Naive thymus-derived CD8-positive, alpha-beta T cell (primary cell): ENCODE data around the gene ANKRD40CL. TPM values are rescaled to one million over a fixed set of nuclear protein-coding genes. Genes with fewer than 3 reads are reported as not detected.

Source experiments
- ATAC-seq, 2 donors: fragments of 150-1000 bp; cut with Tn5 transposase in 1 of 2; sonication (Bioruptor Pico), chemical (Tn5 transposase) in 1 of 2; 1 replicate in 1 of 2; 2 replicates in 1 of 2; pipeline ENCODE4 v1.10.0; 2021; ENCODE audit warnings: mild to moderate bottlenecking in 2 of 2, moderate library complexity in 2 of 2
- POLR2A ChIA-PET: fragments of 350-600 bp; sonication (Branson Sonifier 250); formaldehyde crosslinking; loops from one replicate; lab custom pipeline; 2021; ENCODE audit warnings: antibody characterized with exemption; lab: Charles Lee
- DNase-seq, 10 donors: peaks; one replicate each; pipeline versions ENCODE4 v3.0.0 to v3.0.0-alpha.2; 2020 to 2022
- H3K27ac Mint-ChIP-seq, 10 donors: one replicate each; pipeline ENCODE4 v1.8.0; 2020 to 2022; ENCODE audit warnings: mild to moderate bottlenecking in 10 of 10, mixed read lengths in 10 of 10, moderate library complexity in 4 of 10, inconsistent platforms in 1 of 10
- H3K27me3 Mint-ChIP-seq, 5 donors: one replicate each; pipeline ENCODE4 v1.8.0; 2021 to 2022; ENCODE audit warnings: mixed read lengths in 5 of 5
- H3K36me3 Mint-ChIP-seq, 3 donors: one replicate each; pipeline ENCODE4 v1.8.0; 2020 to 2022; ENCODE audit warnings: mixed read lengths in 3 of 3, mild to moderate bottlenecking in 2 of 3, inconsistent platforms in 1 of 3
- H3K4me1 Mint-ChIP-seq, 4 donors: one replicate each; pipeline ENCODE4 v1.8.0; 2021 to 2022; ENCODE audit warnings: mixed read lengths in 4 of 4
- H3K4me3 Mint-ChIP-seq, 10 donors: one replicate each; pipeline ENCODE4 v1.8.0; 2020 to 2022; ENCODE audit warnings: mild to moderate bottlenecking in 10 of 10, mixed read lengths in 10 of 10, moderate library complexity in 6 of 10, inconsistent platforms in 1 of 10
- H3K9me3 Mint-ChIP-seq, 9 donors: one replicate each; pipeline ENCODE4 v1.8.0; 2020 to 2022; ENCODE audit warnings: mixed read lengths in 9 of 9, mild to moderate bottlenecking in 3 of 9, inconsistent platforms in 1 of 9, moderate library complexity in 1 of 9
- polyA plus RNA-seq, 3 donors: library from polyadenylated mRNA; unstranded; fragments of 300-500 nt; fragmentation: Illumina TruSeq; gene quantifications; one replicate each; pipeline ENCODE4 v1.2.3, GENCODE V29; 2021
- total RNA-seq, 8 experiments: library from RNA in 2 of 8; stranded (reverse) in 2 of 8; gene quantifications; one replicate each; pipeline ENCODE4 v1.2.3 and lab custom pipeline; 2021 to 2026

ANKRD40CL gene
- total and polyA plus RNA-seq, 5 experiments from 2014 or later, result not detected

DNA sequence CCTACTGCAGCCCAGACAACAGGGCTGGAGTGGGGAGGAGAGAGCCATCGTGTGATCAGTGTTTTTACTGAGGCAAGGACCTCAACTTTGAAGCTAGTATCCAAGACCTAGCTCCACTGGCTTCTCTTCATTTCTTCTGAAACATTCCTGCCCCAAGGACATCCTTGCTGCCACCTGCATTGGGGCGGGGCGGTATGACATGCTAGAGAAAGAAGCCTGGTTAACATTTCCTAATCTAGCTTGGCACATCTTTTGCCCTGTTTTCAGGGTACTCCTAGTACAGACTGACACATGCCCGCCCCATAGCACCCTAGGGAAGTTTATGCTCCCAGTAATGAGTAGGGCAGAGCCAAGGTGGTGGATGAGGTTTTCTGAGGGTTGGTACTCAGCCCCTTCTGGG is 17.8 kb upstream of the ANKRD40CL start:
- Mint-ChIP-seq H3K27ac (no peak overlapping the region), H3K9me3 (no peaks in the 10 kb centered on the region), H3K4me1 (peaks cover 8 to 18% (median 16%) of the 10 kb centered on the region in 4 donors), H3K27me3 (peaks cover 0 to 5% (median 3%) of the 10 kb centered on the region in 5 donors), H3K4me3 (no peak overlapping the region), H3K36me3 (no peaks in the 10 kb centered on the region)
- DNase-seq (peak in 1 of 10 donors; percentile 15), ATAC-seq (no peak)
- POLR2A ChIA-PET, result interaction anchor here (0.5 kb wide), 1 partner anchor 11 kb away, joined by 3 read pairs; no protein-coding TSS in a partner anchor

DNA sequence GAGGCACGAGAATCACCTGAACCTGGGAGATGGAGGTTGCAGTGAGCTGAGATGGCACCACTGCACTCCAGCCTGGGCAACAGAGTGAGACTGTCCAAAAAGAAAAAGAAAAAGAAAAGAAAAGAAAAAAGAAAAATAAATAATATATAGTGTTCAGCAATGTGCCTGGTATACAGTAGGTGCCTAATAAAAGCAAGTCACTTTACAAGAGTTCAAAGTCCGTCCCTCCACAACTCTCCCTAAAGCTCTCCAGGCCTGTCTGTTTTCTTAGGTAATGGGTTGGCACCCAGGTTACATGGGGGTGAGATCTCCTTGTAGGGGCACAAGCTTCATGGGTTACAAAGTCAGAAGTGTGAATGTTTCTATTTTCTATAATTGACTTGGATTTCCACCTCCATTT is 16.6 kb upstream of the ANKRD40CL start:
- no peak for DNase-seq
- no peak overlapping the region for H3K27ac Mint-ChIP-seq
- POLR2A ChIA-PET, result interaction anchor here (0.6 kb wide), 1 partner anchor 85 kb away, joined by 4 read pairs; no protein-coding TSS in a partner anchor

DNA sequence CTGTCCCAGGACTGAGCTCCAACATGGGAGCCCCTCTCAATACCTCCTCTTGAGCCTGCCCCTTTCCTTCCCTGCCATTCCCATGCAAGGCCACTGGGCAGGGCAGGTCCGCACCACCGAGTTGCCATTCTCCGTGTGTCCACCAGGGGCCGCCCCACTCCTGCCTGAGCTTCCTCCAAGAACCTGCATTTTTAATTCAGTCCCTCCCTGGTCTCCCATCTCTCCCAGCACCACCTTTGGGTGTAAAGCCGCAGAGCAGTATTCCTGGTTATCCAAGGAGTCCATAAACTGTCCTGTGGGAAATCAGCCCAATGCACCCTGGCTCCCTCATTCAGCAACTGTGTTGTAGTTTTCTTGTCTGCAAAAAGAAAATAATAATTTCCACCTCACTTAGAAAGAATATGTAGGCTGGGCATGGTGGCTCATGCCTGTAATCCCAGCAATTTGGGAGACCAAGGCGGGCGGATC is 15.9 kb upstream of the ANKRD40CL start:
- POLR2A ChIA-PET, result interaction anchor here (0.5 to 1.5 kb wide), 3 partner anchors 165 to 339 kb away, joined by 3 to 6 read pairs (median 3); no protein-coding TSS in a partner anchor
- Mint-ChIP-seq H3K4me1 (peaks cover 11 to 34% (median 26%) of the 10 kb centered on the region in 4 donors), H3K9me3 (no peaks in the 10 kb centered on the region), H3K36me3 (no peaks in the 10 kb centered on the region), H3K4me3 (peak overlapping the region in 5 of 10 donors; percentile 22 to 65 (median 49)), H3K27ac (peak overlapping the region in 3 of 10 donors; percentile 2 to 49 (median 21)), H3K27me3 (peaks cover 0 to 5% (median 3%) of the 10 kb centered on the region in 5 donors)
- ATAC-seq, result peak; percentile 63 to 74
- DNase-seq, result peak; percentile 61 to 85 (median 75)

More for the DNA sequence above, 16.6 kb upstream of the ANKRD40CL start:
- no peak overlapping the region for H3K4me3 Mint-ChIP-seq
- no peaks in the 10 kb centered on the region for H3K9me3 Mint-ChIP-seq
- peaks cover 11 to 30% (median 26%) of the 10 kb centered on the region in 4 donors for H3K4me1 Mint-ChIP-seq
- H3K36me3 Mint-ChIP-seq, result no peaks in the 10 kb centered on the region
- ATAC-seq, result no peak
- peaks cover 0 to 5% (median 3%) of the 10 kb centered on the region in 5 donors for H3K27me3 Mint-ChIP-seq

DNA sequence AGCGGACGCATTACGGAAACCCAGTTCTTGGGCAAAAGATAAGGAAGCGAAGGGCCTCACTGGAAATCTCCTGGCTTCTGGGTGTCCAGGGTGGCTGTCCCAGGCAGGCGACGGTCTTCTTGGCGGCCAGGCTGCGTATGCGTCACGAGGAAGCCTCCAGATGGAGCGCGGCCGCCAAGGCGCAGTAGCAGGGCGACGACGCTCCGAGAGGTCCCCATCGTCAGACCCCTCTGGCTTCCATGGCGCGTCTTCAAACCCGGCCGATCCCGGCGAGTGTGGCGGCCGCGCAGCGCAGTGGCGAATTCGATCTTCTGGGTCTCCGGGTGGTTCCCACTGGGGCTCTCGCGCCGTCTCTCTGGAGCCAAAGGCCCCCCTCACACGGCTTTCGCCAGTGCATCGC is 13.8 kb upstream of the ANKRD40CL start:
- no peak for ATAC-seq
- POLR2A ChIA-PET, result no interaction called here
- Mint-ChIP-seq H3K36me3 (no peaks in the 10 kb centered on the region), H3K4me1 (peaks cover 6 to 34% (median 26%) of the 10 kb centered on the region in 4 donors), H3K27me3 (peaks cover 0 to 5% (median 2%) of the 10 kb centered on the region in 5 donors), H3K27ac (peak overlapping the region in 3 of 10 donors; percentile 38 to 53 (median 43)), H3K9me3 (no peaks in the 10 kb centered on the region), H3K4me3 (peak overlapping the region; percentile 57 to 83 (median 70))
- DNase-seq, result peak in 1 of 10 donors; percentile 7

DNA sequence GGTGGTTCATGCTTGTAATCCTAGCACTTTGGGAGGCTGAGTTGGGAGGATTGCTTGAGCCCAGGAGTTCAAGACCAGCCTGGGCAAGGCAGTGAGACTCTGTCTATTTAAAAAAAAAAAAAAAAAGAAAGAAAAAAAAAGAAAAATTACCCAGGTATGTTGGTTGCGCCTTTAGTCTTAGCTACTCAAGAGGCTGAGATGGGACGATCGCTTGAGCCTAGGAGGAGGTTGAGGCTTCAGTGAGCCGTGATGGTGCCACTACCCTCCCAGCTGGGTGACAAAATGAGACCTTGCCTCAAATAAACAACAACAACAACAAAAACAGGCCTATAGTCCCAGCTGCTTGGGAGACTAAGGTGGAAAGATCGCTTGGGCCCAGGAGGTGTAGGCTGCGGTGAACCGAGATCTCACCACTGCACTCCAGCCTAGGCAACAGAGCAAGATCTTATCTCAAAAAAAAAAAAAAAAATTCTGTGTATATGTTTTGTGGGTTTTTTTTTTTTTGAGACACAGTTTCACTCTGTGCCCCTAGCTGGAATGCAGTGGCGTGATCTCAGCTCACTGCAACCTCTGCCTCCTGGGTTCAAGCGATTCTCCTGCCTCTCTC is 12.5 kb upstream of the ANKRD40CL start:
- H3K4me3 Mint-ChIP-seq, result peak overlapping the region; percentile 31 to 81 (median 71)
- H3K36me3 Mint-ChIP-seq, result no peaks in the 10 kb centered on the region
- peaks cover 0 to 5% (median 2%) of the 10 kb centered on the region in 5 donors for H3K27me3 Mint-ChIP-seq
- H3K9me3 Mint-ChIP-seq, result no peaks in the 10 kb centered on the region
- ATAC-seq (peak; percentile 84), DNase-seq (peak in 9 of 10 donors; percentile 21 to 72 (median 56))
- POLR2A ChIA-PET, result interaction anchor here (0.6 to 1.8 kb wide), 5 partner anchors 12 to 169 kb away, joined by 3 to 5 read pairs (median 4); partner anchors contain the start of genes ANKRD40 and ANKRD40CL
- peak overlapping the region in 9 of 10 donors; percentile 47 to 84 (median 65) for H3K27ac Mint-ChIP-seq
- peaks cover 6 to 34% (median 26%) of the 10 kb centered on the region in 4 donors for H3K4me1 Mint-ChIP-seq

DNA sequence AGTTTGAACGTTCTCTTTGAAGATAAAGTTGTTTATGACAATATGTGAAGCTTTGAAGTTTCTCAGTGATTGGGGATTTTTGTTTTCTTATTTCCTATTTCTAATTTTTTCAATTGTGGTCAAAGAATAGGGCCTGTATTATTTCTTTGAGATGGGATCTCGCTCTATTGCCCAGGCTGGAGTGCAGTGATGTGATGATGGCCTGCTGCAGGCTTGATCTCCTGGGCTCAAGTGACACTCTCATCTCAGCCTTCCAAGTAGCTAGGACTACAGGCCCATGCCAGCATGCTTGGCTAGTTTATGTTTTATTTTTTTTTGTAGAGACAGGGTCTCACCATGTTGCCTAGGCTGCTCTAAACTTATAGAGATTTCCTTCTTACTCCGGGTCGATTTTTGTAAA is 11.7 kb upstream of the ANKRD40CL start:
- ATAC-seq (no peak), DNase-seq (no peak)
- peaks cover 6 to 34% (median 26%) of the 10 kb centered on the region in 4 donors for H3K4me1 Mint-ChIP-seq
- no peaks in the 10 kb centered on the region for H3K9me3 Mint-ChIP-seq
- H3K36me3 Mint-ChIP-seq, result no peaks in the 10 kb centered on the region
- H3K27ac Mint-ChIP-seq, result no peak overlapping the region
- POLR2A ChIA-PET, result interaction anchor here (1.8 kb wide), 1 partner anchor 18 kb away, joined by 5 read pairs; no protein-coding TSS in a partner anchor
- H3K4me3 Mint-ChIP-seq, result peak overlapping the region in 1 of 10 donors; percentile 66
- H3K27me3 Mint-ChIP-seq, result peaks cover 0 to 5% (median 2%) of the 10 kb centered on the region in 5 donors

DNA sequence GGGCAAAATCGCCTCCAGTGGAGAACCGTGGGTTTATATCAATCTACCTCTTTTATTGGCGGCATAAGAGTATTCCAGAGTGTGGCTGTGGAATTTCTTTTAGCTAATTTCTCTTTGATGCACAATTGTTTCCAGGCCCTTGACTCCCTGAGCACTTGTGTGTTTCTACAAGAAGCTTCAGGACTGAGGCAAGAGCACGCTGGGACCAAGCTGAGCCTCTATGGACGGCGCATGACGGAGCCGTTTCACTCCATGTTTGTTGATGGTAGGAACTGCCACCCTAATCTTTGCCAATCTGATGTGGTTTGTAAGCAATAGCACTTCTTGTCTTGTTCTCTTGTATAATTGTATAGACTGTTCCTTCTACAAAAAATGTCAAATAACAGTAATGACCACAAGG is 11.2 kb upstream of the ANKRD40CL start:
- POLR2A ChIA-PET, result interaction anchor here (0.7 to 1.8 kb wide), 2 partner anchors 16 to 17 kb away, joined by 3 to 5 read pairs; no protein-coding TSS in a partner anchor
- no peak overlapping the region for H3K27ac Mint-ChIP-seq

DNA sequence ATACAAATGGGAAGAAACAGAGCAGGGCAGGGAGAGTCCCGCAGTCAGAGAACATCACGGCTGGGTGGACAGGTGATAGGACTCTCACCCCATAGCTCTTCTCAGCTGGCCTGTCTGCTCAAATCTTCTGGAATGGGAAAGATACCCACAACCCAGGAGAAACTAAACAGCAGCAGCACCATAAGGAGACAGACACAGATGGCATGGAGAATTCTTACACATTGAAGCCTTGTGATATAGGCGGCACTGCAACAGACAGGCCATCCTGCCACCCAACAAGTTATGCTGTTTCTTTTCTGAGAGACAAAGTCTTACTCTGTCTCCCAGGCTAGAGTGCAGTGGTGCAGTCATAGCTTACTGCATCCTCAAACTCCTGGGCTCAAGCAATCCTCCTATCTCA is 8.6 kb upstream of the ANKRD40CL start:
- DNase-seq (no peak), ATAC-seq (no peak)
- H3K36me3 Mint-ChIP-seq, result no peaks in the 10 kb centered on the region
- no peak overlapping the region for H3K27ac Mint-ChIP-seq
- H3K4me3 Mint-ChIP-seq, result no peak overlapping the region
- POLR2A ChIA-PET, result no interaction called here
- H3K9me3 Mint-ChIP-seq, result no peaks in the 10 kb centered on the region
- H3K4me1 Mint-ChIP-seq, result peaks cover 7 to 27% (median 17%) of the 10 kb centered on the region in 4 donors
- peaks cover 0 to 1% (median 0%) of the 10 kb centered on the region in 5 donors for H3K27me3 Mint-ChIP-seq

More for the DNA sequence above, 11.2 kb upstream of the ANKRD40CL start:
- Mint-ChIP-seq H3K4me1 (peaks cover 6 to 34% (median 26%) of the 10 kb centered on the region in 4 donors), H3K9me3 (no peaks in the 10 kb centered on the region), H3K4me3 (no peak overlapping the region), H3K36me3 (no peaks in the 10 kb centered on the region), H3K27me3 (peaks cover 0 to 5% (median 2%) of the 10 kb centered on the region in 5 donors)
- ATAC-seq (no peak), DNase-seq (no peak)

DNA sequence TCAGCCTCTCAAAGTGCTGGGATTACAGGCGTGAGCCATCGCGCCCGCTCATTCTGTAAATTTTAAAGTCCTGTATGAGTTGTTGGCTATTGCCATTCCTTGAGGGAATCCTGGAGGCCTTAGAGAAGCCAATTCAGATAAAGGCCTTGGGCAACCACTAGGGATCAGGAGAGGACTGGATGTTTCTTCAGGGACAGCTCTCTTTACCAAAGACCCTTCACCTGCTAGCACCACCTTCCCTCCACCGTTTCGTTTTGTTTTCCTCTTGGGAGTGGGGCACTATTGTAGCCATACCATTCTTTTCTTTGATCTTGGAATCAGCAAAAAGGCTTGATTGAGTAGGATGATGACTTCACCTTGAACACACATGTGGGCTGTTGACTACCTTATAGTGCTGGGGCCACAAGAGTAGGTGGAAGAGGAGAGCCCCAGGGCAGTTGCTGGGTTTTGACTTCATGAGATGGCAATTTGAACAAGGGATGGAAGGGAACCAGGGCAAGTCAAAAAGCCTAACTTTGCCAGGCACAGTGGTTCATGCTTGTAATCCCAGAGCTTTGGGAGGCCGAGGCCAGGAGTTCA is 7.0 kb upstream of the ANKRD40CL start:
- POLR2A ChIA-PET, result interaction anchor here (0.6 kb wide), 2 partner anchors 11 to 89 kb away, joined by 3 read pairs; no protein-coding TSS in a partner anchor
- Mint-ChIP-seq H3K9me3 (no peaks in the 10 kb centered on the region), H3K36me3 (no peaks in the 10 kb centered on the region), H3K4me3 (no peak overlapping the region), H3K27me3 (peaks cover 0 to 5% (median 0%) of the 10 kb centered on the region in 5 donors), H3K27ac (no peak overlapping the region), H3K4me1 (peaks cover 1 to 16% (median 7%) of the 10 kb centered on the region in 4 donors)
- no peak for DNase-seq
- no peak for ATAC-seq

DNA sequence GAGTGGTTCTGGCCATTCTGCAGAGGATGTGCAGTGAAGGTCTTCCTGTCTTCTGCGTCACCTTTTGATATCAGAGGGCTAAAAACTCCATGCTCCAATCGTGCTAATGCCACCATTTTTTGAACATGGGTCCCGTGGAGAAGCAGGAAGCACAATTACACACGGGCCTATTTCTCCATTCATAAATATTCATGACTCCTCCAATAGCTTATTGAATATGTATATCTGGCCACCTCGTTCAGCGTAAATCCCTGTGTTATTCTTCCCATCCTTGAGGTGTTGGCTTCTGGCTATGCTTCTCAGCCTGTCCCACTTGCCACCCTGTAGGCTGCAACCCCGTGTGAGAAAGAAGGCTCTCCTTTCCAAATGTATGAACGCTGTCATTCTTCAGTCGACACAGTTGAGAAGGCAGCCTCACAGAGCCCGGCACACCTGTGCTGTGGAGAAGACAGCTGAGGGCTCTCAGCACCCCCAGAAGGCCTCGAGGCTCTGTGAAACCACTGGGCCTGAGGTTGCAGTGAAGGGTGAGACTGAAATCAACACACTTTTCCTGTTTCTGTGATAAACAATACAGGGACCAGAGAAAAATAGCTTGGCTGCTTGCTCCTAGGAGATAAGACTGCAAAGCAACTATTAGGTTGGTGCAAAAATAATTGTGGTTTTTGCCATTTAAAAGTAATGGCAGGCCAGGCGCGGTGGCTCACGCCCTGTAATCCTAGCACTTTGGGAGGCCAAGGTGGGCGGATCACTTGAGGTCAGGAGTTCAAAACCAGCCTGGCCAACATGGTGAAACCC is 4.9 kb upstream of the ANKRD40CL start:
- POLR2A ChIA-PET, result interaction anchor here (1.0 kb wide), 1 partner anchor 9 kb away, joined by 3 read pairs; no protein-coding TSS in a partner anchor
- Mint-ChIP-seq H3K4me3 (no peak overlapping the region), H3K36me3 (no peaks in the 10 kb centered on the region), H3K27me3 (peaks cover 0 to 5% (median 0%) of the 10 kb centered on the region in 5 donors), H3K9me3 (no peaks in the 10 kb centered on the region), H3K4me1 (peaks cover 0 to 8% (median 6%) of the 10 kb centered on the region in 4 donors), H3K27ac (peak overlapping the region in 2 of 10 donors; percentile 4 to 16)
- ATAC-seq (no peak), DNase-seq (no peak)

DNA sequence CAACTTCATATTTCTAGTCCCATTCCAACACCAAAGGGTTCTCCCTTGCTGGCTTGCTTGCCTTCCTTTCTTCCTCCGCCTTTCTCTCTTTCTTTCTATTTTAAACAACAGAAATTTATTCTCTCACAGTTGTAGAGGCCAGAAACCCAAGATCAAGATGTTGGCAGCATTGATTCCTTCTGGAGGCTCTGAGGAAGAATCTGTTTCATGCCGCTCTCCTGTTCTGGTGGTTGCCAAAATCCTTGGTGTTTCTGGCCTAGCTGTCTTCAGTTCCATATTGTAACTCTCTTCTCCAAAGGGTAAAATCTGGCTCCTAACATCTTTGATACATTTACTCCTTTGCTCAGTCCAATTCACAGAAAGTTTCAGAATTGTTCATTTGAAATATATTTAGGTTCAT is 3.0 kb upstream of the ANKRD40CL start:
- H3K36me3 Mint-ChIP-seq, result no peaks in the 10 kb centered on the region
- POLR2A ChIA-PET, result no interaction called here
- H3K4me3 Mint-ChIP-seq, result no peak overlapping the region
- ATAC-seq (no peak), DNase-seq (no peak)
- H3K27me3 Mint-ChIP-seq, result peaks cover 0 to 7% (median 0%) of the 10 kb centered on the region in 5 donors
- no peaks in the 10 kb centered on the region for H3K9me3 Mint-ChIP-seq
- H3K4me1 Mint-ChIP-seq, result peaks cover 0 to 23% (median 13%) of the 10 kb centered on the region in 4 donors
- H3K27ac Mint-ChIP-seq, result no peak overlapping the region

DNA sequence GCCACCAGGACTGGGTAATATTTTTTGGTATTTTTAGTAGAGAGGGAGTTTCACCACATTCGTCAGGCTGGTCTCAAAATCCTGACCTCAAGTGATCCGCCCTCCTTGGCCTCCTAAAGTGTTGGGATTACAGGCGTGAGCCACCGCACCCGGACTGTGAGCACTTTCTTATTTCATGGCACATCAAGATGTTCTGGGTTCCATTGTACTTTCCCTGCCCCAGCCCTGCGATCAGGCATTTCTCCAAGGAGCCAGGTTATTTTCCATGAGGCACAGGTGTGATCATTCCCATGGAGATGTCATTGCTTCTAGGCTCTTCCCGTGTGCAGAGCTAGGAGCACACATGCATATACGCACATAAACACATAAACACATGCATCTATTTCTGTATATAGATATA is 2.6 kb upstream of the ANKRD40CL start:
- ATAC-seq (no peak), DNase-seq (no peak)
- no peak overlapping the region for H3K27ac Mint-ChIP-seq
- POLR2A ChIA-PET, result no interaction called here
- no peaks in the 10 kb centered on the region for H3K9me3 Mint-ChIP-seq
- H3K4me3 Mint-ChIP-seq, result no peak overlapping the region
- peaks cover 0 to 27% (median 14%) of the 10 kb centered on the region in 4 donors for H3K4me1 Mint-ChIP-seq
- peaks cover 0 to 7% (median 0%) of the 10 kb centered on the region in 5 donors for H3K27me3 Mint-ChIP-seq
- no peaks in the 10 kb centered on the region for H3K36me3 Mint-ChIP-seq
